ENCODE measurements around the gene CASP12. TPM values are rescaled to one million over a fixed set of nuclear protein-coding genes. Genes with fewer than 3 reads are reported as not detected.

CASP12 gene
- total and polyA plus RNA-seq, 9 of the 15 experiments (the other 6 are each of a cell fraction or from before 2014, with no cell fraction given): not detected

GRCh38 chr11:104905271-104905670 is 7.0 kb upstream of the CASP12 start (continued):
- TF ChIP-seq CHD7 (IDR thresholded peaks at IDR 0.05; ENCODE audit: low read depth, low read length): no peak
- TF ChIP-seq RFX1 (IDR thresholded peaks at IDR 0.05): no peak
- no peak for TF ChIP-seq ZFP30 (CRISPR knock-in tag; IDR thresholded peaks at IDR 0.05; ENCODE audit: borderline replicate concordance)
